ENCODE results near the gene OR7A17.
A peak's percentile ranks its signal among the peaks of the same experiment; 100 is the strongest.

The OR7A17 gene

GRCh38 chr19:14886032-14886431, at the start of gene OR7A17:
OR7A17 (minus strand) TSS chr19:14886132; CDS start chr19:14881355, 4,777 bp downstream.
- no peak for DNase-seq

GRCh38 chr19:14933506-14933905, 47.6 kb upstream of the OR7A17 start:
- DNase-seq = no peak

DNA sequence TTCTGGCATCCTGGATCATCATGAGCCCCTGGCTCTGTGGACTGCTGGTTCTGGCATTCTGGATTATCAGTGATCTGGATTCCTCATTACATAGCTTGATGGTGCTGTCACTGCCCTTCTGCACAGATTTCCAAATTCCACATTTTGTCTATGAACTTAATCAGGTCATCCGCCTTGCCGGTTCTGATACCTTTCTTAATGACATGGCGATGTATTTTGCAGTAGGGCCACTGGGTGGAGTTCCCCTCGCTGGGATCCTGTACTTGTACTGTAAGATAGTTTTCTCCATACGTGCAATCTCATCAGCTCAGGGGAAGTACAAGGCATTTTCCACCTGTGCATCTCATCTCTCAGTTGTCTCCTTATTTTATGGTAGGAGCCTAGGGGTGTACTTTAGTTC, 30.9 kb upstream of the OR7A17 start:
- no peak for DNase-seq

DNA sequence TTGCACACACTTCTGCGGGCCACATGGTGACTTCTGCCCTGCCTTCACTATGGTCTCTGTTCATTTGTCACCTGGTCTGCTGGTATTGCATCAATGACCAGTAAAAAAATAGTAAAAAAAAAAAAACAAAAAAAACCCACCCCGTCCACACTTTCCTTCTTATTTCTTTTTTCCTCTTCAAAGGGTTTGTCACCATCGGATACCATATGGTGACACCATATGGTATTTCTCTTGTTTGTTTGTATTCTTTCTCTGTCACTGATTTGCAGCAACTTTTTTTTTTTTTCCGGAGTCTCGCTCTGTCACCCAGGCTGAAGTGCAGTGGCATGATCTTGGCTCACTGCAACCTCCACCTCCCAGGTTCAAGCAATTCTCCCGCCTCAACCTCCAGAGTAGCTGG, 29.2 kb upstream of the OR7A17 start:
- peak; percentile 33 for DNase-seq

DNA sequence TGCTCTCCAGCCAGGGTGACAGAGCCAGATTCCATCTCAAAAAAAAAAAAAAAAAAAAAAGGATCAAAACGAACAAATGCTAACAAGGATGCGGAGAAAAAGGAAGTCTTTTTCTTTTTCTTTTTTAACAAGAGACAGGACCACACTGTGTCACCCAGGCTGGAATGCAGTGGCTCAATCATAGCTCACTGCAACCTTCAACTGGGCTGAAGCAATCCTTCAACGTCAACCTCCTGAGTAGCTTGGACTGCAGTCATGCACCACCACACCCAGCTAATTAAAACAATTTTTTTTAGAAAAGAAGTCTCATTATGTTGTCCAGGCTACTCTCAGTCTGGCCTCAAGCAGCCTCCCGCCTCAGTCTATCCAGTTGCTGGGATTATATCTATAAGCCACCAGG, 20.8 kb upstream of the OR7A17 start:
- DNase-seq = no peak

- no peak for DNase-seq
These were observed 15.8 kb upstream of the OR7A17 start for GRCh38 chr19:14901675-14902260.

DNA sequence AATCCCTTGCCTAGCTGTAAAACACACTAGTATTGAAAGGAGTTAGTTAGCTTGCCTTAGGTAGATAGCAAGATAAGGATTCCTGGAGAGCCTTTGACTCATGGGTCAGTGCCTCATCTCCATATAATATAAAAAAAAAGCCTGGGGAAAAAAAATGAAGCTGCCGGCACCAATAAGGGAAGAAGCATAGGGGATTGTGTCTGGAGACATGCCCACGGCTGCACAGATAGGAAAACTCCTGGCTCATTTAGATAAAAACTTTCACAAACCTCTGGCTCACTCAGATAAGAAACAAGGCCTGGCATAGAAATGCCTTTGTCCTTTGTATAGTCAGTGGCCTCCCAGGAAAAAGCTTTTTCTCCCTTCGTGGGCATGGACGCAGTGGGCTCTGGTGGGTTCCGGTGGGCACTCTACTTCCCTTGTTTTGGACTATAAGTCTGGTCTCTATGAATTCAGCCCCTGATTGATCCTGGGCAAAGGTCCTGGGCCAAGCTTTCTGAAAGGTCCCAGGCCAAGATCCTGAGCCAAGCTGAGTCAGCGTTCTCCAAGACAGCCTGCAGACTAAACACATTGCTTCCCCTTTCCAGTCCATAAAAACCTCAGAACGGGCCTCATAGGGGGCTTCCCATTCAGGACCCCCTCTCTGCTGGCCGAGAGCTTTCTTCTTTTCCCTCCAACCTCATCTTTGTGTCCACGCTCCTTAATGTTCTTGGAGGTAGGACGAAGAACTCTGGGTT, 4.9 kb upstream of the OR7A17 start:
- DNase-seq = no peak

GRCh38 chr19:14889994-14890642, 4.2 kb upstream of the OR7A17 start:
- DNase-seq = no peak

DNA sequence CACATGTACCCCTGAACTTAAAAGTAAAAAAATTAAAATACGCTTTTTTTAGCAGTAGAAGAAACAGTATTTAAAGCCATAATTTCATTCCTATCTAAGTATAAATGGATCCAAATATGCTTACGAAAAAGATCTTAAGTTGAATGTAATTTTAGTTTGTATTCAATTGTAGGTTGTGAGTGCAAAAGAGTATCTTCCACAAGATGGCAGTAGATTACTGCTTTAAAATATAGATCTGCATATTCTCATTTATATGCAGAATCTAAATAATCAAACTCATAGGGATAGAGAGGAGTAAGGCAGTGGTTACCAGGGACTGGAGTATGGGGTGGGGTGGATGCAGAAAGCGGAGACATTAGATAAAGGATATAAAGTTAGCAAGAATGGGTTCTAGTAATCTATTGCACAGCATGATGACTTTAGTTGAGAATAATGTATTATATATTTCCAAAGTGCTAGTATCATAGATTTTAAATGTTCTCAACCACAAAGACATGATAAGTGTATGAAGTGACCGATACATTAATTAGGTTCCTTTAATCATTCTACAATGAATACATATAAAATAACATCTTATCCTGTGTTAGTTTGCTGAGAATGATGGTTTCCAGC, 14.2 kb downstream of the OR7A17 start:
- peak; percentile 32 for DNase-seq

- DNase-seq = no peak
These were observed 17.4 kb downstream of the OR7A17 start for GRCh38 chr19:14868497-14868896.

GRCh38 chr19:14848822-14849221, 37.1 kb downstream of the OR7A17 start, which contains the start of gene OR7A10:
OR7A10 (minus strand) TSS chr19:14848922; CDS start chr19:14841877, 7,045 bp downstream.
- DNase-seq = no peak

DNA sequence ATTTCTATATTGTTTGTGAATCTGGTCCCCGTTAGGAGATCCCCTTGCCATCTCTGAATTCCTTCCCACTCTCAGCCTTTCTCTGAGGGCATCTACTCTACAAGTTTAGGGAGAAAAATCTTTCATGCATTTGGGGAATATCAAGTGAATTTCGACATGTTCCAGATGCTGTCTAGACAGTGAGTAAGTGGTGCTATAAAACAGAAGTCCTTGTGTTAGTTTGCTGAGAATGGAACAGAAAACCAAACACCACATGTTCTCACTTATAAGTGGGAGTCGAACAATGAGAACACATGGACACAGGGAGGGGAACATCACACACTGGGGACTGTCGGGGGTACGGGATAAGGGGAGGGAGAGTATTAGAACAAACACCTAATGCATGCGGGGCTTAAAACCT, 42.4 kb downstream of the OR7A17 start:
- no peak for DNase-seq

DNA sequence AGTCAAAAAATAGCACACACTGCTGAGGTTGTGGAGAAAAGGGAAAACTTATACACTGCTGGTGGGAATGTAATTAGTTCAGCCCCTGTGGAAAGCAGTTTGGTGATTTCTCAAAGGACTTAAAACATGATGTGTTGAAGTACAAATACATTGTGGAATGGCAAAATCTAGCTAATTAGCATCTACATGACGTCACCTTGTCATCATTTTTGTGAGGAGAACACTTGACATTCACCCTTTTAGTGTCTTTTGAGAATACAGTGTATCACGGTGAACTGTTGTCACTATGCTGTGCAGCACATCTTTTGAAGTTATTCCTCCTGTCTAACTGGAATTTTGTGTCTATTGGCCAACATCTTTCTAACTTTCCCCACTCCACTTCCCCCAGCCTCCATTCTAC, 42.8 kb downstream of the OR7A17 start:
- DNase-seq = no peak

DNA sequence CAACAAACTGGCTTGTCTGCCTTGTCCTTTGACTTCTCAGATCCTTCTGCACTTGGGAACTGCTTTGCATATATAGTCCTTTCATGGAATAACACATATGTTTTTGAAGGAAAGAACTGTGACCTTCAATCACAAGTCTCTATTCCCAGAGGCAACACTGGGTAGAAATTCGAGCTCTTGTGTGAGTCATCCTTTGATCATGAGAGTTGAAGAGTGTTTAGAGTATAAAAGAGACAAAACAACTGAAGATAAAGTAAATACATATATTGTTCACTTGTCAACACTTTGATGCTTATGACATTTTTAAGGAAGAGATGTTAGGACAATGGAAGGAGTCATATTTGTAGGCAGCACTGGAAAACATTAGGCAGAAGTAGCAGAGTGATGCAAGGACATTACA, 45.7 kb downstream of the OR7A17 start:
- no peak for DNase-seq

DNA sequence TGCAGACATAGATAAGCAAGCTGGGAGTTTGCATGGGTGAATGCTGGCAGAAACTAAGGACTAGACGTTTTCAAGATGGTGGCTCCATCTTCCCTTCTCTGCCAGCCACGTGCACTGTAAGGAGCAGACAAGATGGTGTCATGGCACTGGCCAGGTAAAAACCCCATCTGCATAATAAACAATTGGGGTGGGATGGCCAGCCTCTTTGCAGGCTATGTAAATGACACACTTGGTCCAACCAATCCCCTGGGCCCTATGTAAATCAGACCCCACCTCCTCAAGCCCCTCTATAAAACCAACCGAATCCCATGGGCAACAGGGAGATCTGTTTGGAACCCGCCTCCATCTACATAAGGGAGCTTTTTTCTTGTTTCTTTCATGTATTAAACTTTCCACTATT, 48.5 kb downstream of the OR7A17 start:
- no peak for DNase-seq

DNA sequence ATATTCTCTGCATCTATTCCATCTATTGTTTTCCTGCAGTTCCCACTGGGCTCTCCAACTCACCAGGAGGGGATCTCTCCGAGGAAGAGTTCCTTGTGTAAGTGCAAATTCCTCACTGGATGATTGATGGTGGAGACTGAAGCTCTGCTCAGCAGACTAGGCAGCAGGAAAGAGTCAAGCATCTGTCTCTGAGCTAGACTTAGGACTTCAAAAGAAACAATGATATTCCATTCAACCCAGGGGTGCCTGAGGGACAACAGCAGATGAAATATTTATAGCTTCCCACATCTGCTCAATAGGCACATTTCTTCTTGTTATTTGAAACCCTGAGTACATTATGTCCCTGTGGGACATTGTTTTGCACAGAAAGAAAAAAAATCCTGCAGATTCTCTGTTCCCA, 50.9 kb downstream of the OR7A17 start, which contains the start of the genes OR7A5 and OR7C1:
TSS of gene OR7A5 (minus strand) at position 175 of the 400 bp plus-strand sequence. CDS start 6,944 bp downstream, outside the sequence.
TSS of gene OR7C1 (minus strand) at position 175 of the 400 bp plus-strand sequence. CDS start 35,049 bp downstream, outside the sequence.
- DNase-seq = no peak

- no peak for DNase-seq
These were observed 55.2 kb downstream of the OR7A17 start for GRCh38 chr19:14830702-14831101.

Measured in NCI-H1694 (cell line).